C4-2B (cell line): ENCODE measurements around the gene ZNF792.

ENCODE experiments used
- CTCF ChIP-seq: fragments of 450-650 bp; conservative IDR thresholded peaks from 2 replicates; pipeline ENCODE4 v1.5.1; 2017; ENCODE audit warnings: mild to moderate bottlenecking
- ZFX ChIP-seq: fragments of 450-650 bp; IDR thresholded peaks from 2 replicates; pipeline ENCODE4 v1.6.1; 2017

GRCh38 chr19:35000338-35000646, 36.3 kb upstream of the ZNF792 start:
- TF ChIP-seq CTCF (no peak), ZFX (no peak)
